ENCODE data around the gene SH3RF3. TPM values are rescaled to one million over a fixed set of nuclear protein-coding genes. Genes with fewer than 3 reads are reported as not detected.

SH3RF3 gene
- total RNA-seq, 1 experiment from 2014 or later: 0.98 TPM

DNA sequence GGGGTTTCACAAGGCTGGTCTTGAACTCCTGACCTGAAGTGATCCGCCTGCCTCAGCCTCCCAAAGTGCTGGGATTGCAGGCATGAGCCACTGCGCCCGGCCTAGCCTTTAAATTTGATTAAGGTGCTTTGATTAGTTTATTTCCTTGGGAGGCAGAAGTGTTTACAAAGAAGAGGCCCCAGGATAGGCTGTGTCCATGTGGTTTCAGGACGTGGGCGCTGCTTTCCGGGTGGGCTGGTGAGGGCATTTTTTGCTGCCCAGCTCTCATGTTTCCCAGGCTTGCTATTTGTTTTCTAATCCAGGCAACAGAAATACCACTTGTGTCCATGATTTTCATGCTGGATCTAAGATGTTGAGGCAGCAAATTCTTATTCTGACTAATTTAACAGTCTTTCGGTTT, 124.2 kb downstream of the SH3RF3 start:
- CTCF ChIA-PET: no interaction called here
- no peaks in the 10 kb centered on the region for H3K4me1 Mint-ChIP-seq (ENCODE audit: low read depth, unreplicated experiment)
- H3K27ac Mint-ChIP-seq (ENCODE audit: unreplicated experiment): no peak overlapping the region
- Histone ChIP-seq H3K36me3 (ENCODE audit: control insufficient read depth, insufficient read depth, low read length) (no peaks in the 10 kb centered on the region), H3K4me1 (no peaks in the 10 kb centered on the region), H3K9me3 (no peaks in the 10 kb centered on the region), H3K4me3 (ENCODE audit: low read depth, low read length) (no peak overlapping the region), H3K27me3 (replicated peaks; ENCODE audit: control insufficient read depth, insufficient read depth, low read length) (no peaks in the 10 kb centered on the region; the same call in 1 of the 2 replicates)
- BruUV-seq (replicated peaks): no TSS peak
- H3K27me3 Mint-ChIP-seq (ENCODE audit: insufficient read depth, unreplicated experiment): peaks cover 8% of the 10 kb centered on the region
- H3K36me3 Mint-ChIP-seq (ENCODE audit: insufficient read depth, unreplicated experiment): no peaks in the 10 kb centered on the region
- H3K4me3 Mint-ChIP-seq (ENCODE audit: unreplicated experiment): no peak overlapping the region
- TF ChIP-seq, protein P1, sequence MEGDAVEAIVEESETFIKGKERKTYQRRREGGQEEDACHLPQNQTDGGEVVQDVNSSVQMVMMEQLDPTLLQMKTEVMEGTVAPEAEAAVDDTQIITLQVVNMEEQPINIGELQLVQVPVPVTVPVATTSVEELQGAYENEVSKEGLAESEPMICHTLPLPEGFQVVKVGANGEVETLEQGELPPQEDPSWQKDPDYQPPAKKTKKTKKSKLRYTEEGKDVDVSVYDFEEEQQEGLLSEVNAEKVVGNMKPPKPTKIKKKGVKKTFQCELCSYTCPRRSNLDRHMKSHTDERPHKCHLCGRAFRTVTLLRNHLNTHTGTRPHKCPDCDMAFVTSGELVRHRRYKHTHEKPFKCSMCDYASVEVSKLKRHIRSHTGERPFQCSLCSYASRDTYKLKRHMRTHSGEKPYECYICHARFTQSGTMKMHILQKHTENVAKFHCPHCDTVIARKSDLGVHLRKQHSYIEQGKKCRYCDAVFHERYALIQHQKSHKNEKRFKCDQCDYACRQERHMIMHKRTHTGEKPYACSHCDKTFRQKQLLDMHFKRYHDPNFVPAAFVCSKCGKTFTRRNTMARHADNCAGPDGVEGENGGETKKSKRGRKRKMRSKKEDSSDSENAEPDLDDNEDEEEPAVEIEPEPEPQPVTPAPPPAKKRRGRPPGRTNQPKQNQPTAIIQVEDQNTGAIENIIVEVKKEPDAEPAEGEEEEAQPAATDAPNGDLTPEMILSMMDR (IDR thresholded peaks at IDR 0.05; ENCODE audit: insufficient read depth in 1 of 2, low read depth in 1 of 2, low read length in 1 of 2, severe bottlenecking in 1 of 2, unreplicated experiment in 1 of 2): no peak
- POLR2A ChIA-PET: no interaction called here
- no peaks in the 10 kb centered on the region for H3K9me3 Mint-ChIP-seq (ENCODE audit: unreplicated experiment)
- DNase-seq: no peak
- intact Hi-C loops (cut with micrococcal nuclease; ENCODE audit: unreplicated experiment): no loop called here

DNA sequence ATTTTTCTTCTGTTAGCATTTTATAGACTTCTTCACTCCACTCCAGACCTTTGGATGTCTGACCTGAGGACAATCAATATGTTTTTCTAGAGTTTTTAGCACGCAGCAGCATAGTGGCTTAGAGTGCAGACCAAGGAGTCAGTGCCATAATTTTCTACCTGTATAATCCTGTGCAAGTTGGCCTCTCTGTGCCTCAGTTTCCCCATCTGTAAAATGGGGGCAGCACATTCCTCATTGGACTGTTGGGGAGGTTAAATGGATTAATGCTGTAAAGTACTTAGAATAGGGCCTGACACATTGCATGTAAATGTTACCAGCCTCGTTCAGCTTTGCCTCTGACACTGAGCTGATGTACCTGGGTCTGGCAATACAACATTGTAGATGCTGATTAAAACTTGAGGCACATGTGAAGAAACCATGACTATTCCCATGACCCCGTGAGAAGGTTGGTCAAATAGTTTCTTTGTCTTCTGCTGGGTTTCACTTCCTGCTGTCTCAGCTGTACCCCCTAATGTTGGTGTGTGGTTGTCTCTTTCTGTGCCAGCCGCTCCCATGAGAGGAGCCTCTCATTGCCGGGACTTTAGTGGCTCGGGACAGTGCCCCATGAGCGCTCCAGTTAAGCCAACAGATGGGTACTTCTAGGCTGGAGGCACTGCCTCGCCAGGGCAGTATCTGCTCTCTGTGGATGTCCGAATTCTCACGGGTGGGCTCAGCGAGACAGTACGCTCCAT, 125.3 kb downstream of the SH3RF3 start:
- Mint-ChIP-seq H3K4me3 (ENCODE audit: unreplicated experiment) (no peak overlapping the region), H3K27ac (ENCODE audit: unreplicated experiment) (no peak overlapping the region), H3K27me3 (ENCODE audit: insufficient read depth, unreplicated experiment) (peaks cover 3% of the 10 kb centered on the region), H3K36me3 (ENCODE audit: insufficient read depth, unreplicated experiment) (no peaks in the 10 kb centered on the region), H3K9me3 (ENCODE audit: unreplicated experiment) (no peaks in the 10 kb centered on the region), H3K4me1 (ENCODE audit: low read depth, unreplicated experiment) (no peaks in the 10 kb centered on the region)
- POLR2A ChIA-PET: no interaction called here
- CTCF ChIA-PET: no interaction called here
- TF ChIP-seq, protein P1 (IDR thresholded peaks at IDR 0.05; ENCODE audit: insufficient read depth in 1 of 2, low read depth in 1 of 2, low read length in 1 of 2, severe bottlenecking in 1 of 2, unreplicated experiment in 1 of 2): no peak
- H3K36me3 ChIP-seq (ENCODE audit: control insufficient read depth, insufficient read depth, low read length): no peaks in the 10 kb centered on the region
- no peak for DNase-seq
- BruUV-seq (replicated peaks): no TSS peak
- no peaks in the 10 kb centered on the region for H3K9me3 ChIP-seq
- no peaks in the 10 kb centered on the region; the same call in 1 of the 2 replicates for H3K27me3 ChIP-seq (replicated peaks; ENCODE audit: control insufficient read depth, insufficient read depth, low read length)
- no peaks in the 10 kb centered on the region for H3K4me1 ChIP-seq
- no peak overlapping the region for H3K4me3 ChIP-seq (ENCODE audit: low read depth, low read length)
- intact Hi-C loops (cut with micrococcal nuclease; ENCODE audit: unreplicated experiment): no loop called here

DNA sequence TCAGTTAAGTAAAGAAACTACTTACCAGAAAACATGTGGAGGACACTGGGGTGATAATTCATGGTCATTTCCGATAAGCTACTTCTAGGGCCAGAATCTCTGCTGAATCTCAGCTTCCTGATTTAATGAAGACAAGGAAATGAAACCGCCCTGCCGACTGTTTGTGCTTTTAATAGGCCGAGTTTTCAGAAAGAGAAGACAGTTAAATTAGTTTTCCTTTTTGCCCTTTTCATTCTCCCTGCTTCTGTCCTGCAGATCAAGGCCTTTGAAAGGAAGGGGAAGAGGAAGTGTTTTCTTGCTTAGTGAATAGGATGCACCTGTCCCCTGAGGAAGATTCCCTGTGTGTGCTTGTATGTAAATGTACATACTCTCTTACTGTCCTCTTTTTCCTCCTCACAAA, 126.6 kb downstream of the SH3RF3 start:
- H3K27me3 ChIP-seq (replicated peaks; ENCODE audit: control insufficient read depth, insufficient read depth, low read length): no peaks in the 10 kb centered on the region; the same call in 1 of the 2 replicates
- no peaks in the 10 kb centered on the region for H3K9me3 ChIP-seq
- no peaks in the 10 kb centered on the region for H3K36me3 ChIP-seq (ENCODE audit: control insufficient read depth, insufficient read depth, low read length)
- DNase-seq: no peak
- no peaks in the 10 kb centered on the region for H3K4me1 ChIP-seq
- ChIA-PET POLR2A (no interaction called here), CTCF (no interaction called here)
- H3K27me3 Mint-ChIP-seq (ENCODE audit: insufficient read depth, unreplicated experiment): peaks cover 3% of the 10 kb centered on the region
- no peak overlapping the region for H3K4me3 Mint-ChIP-seq (ENCODE audit: unreplicated experiment)
- intact Hi-C loops (cut with micrococcal nuclease; ENCODE audit: unreplicated experiment): no loop called here
- H3K4me1 Mint-ChIP-seq (ENCODE audit: low read depth, unreplicated experiment): no peaks in the 10 kb centered on the region
- TF ChIP-seq, protein P1 (IDR thresholded peaks at IDR 0.05; ENCODE audit: insufficient read depth in 1 of 2, low read depth in 1 of 2, low read length in 1 of 2, severe bottlenecking in 1 of 2, unreplicated experiment in 1 of 2): no peak
- H3K27ac Mint-ChIP-seq (ENCODE audit: unreplicated experiment): no peak overlapping the region
- no peaks in the 10 kb centered on the region for H3K9me3 Mint-ChIP-seq (ENCODE audit: unreplicated experiment)
- H3K4me3 ChIP-seq (ENCODE audit: low read depth, low read length): no peak overlapping the region
- H3K36me3 Mint-ChIP-seq (ENCODE audit: insufficient read depth, unreplicated experiment): no peaks in the 10 kb centered on the region
- no TSS peak for BruUV-seq (replicated peaks)

Measured in Caco-2 (cell line).